ENCODE data around the gene NDUFAF2. TPM values are rescaled to one million over a fixed set of nuclear protein-coding genes. Genes with fewer than 3 reads are reported as not detected.
"Not testable (repeated sequence)": the region's sequence is repeated elsewhere in the genome, so short reads cannot be mapped to it uniquely, and the experiment has no call there.

NDUFAF2 gene
- polyA plus RNA-seq, 2 donors: 40.5 to 40.6 TPM

DNA sequence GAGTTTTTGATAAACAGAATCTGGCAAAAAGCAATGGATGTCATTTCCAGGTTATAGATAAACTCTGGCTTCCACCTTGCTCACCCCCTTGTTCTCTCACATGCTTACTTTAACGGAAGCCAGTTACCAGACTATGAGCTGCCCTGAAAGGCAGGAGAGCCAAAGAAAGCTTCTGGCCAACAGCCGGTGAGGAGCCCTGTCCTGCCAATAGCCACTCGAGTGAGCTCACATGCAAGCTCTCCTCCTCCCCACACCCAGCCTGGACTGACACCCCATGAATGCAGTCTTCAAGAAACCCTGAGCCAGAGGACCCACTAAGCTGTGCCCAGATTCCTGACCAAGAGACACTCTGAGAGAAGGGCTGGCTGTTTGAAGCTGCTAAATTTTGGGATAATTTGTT lies 231.6 kb downstream of the NDUFAF2 start:
- Histone ChIP-seq H3K27ac (ENCODE audit: low read depth in 2 of 2, low read length in 1 of 2) (no peak overlapping the region), H3K27me3 (ENCODE audit: control insufficient read depth in 1 of 2, insufficient read depth in 2 of 2, low read length in 2 of 2) (no peaks in the 10 kb centered on the region), H3K9me3 (ENCODE audit: control insufficient read depth in 2 of 2, insufficient read depth in 1 of 2, low read depth in 1 of 2, low read length in 1 of 2) (no peaks in the 10 kb centered on the region), H3K4me1 (ENCODE audit: control insufficient read depth in 2 of 2, insufficient read depth in 2 of 2, low read length in 1 of 2) (peaks cover 0 to 3% of the 10 kb centered on the region in 2 donors), H3K36me3 (ENCODE audit: control insufficient read depth in 2 of 2, insufficient read depth in 2 of 2, low read length in 1 of 2) (no peaks in the 10 kb centered on the region), H3K4me3 (ENCODE audit: low read depth in 1 of 2, low read length in 2 of 2) (no peak overlapping the region)
- WGBS, 2 donors: 94% methylated on average over 3 of the region's 3 CpGs

- H3K4me3 ChIP-seq (ENCODE audit: low read depth in 1 of 2, low read length in 2 of 2): no peak overlapping the region
- no peak overlapping the region for H3K27ac ChIP-seq (ENCODE audit: low read depth in 2 of 2, low read length in 1 of 2)
- H3K27me3 ChIP-seq (ENCODE audit: control insufficient read depth in 1 of 2, insufficient read depth in 2 of 2, low read length in 2 of 2): no peaks in the 10 kb centered on the region
- no peaks in the 10 kb centered on the region for H3K9me3 ChIP-seq (ENCODE audit: control insufficient read depth in 2 of 2, insufficient read depth in 1 of 2, low read depth in 1 of 2, low read length in 1 of 2)
- H3K4me1 ChIP-seq (ENCODE audit: control insufficient read depth in 2 of 2, insufficient read depth in 2 of 2, low read length in 1 of 2): peaks cover 0 to 3% of the 10 kb centered on the region in 2 donors
- no peaks in the 10 kb centered on the region for H3K36me3 ChIP-seq (ENCODE audit: control insufficient read depth in 2 of 2, insufficient read depth in 2 of 2, low read length in 1 of 2)
- WGBS, 2 donors: 90 to 93% methylated on average over 3 of the region's 3 CpGs
Observed at GRCh38 chr5:61177070-61177469, 232.1 kb downstream of the NDUFAF2 start.

- 86 to 89% methylated on average over 7 of the region's 7 CpGs for WGBS, 2 donors
- H3K9me3 ChIP-seq (ENCODE audit: control insufficient read depth in 2 of 2, insufficient read depth in 1 of 2, low read depth in 1 of 2, low read length in 1 of 2): no peaks in the 10 kb centered on the region
- peaks cover 0 to 3% of the 10 kb centered on the region in 2 donors for H3K4me1 ChIP-seq (ENCODE audit: control insufficient read depth in 2 of 2, insufficient read depth in 2 of 2, low read length in 1 of 2)
- H3K27ac ChIP-seq (ENCODE audit: low read depth in 2 of 2, low read length in 1 of 2): no peak overlapping the region
- no peaks in the 10 kb centered on the region for H3K27me3 ChIP-seq (ENCODE audit: control insufficient read depth in 1 of 2, insufficient read depth in 2 of 2, low read length in 2 of 2)
- no peak overlapping the region for H3K4me3 ChIP-seq (ENCODE audit: low read depth in 1 of 2, low read length in 2 of 2)
- no peaks in the 10 kb centered on the region for H3K36me3 ChIP-seq (ENCODE audit: control insufficient read depth in 2 of 2, insufficient read depth in 2 of 2, low read length in 1 of 2)
Observed at GRCh38 chr5:61177716-61178115, 232.7 kb downstream of the NDUFAF2 start.

DNA sequence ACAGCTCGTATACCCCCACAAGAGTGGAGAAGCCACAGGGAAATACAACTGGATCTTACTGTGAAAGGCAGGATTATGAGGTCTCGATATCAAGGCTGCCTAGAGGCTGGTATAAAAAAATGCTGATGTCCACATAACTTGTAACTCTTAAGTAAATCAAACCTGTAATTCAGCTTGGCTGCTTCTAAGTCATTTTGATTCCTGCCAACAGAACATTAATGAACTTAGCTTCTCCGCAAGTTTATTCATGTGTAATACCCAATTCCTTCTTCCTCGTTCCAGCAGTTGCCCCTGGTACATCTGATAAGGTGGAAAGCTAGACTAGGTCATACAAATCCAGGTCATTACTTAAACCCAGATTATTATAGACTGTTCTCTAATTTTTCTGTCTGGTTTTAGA lies 233.7 kb downstream of the NDUFAF2 start:
- H3K36me3 ChIP-seq (ENCODE audit: control insufficient read depth in 2 of 2, insufficient read depth in 2 of 2, low read length in 1 of 2): no peaks in the 10 kb centered on the region
- no peaks in the 10 kb centered on the region for H3K9me3 ChIP-seq (ENCODE audit: control insufficient read depth in 2 of 2, insufficient read depth in 1 of 2, low read depth in 1 of 2, low read length in 1 of 2)
- H3K27ac ChIP-seq (ENCODE audit: low read depth in 2 of 2, low read length in 1 of 2): peak overlapping the region; percentile 47 to 56
- H3K4me3 ChIP-seq (ENCODE audit: low read depth in 1 of 2, low read length in 2 of 2): no peak overlapping the region
- H3K4me1 ChIP-seq (ENCODE audit: control insufficient read depth in 2 of 2, insufficient read depth in 2 of 2, low read length in 1 of 2): peaks cover 0 to 3% of the 10 kb centered on the region in 2 donors
- no peaks in the 10 kb centered on the region for H3K27me3 ChIP-seq (ENCODE audit: control insufficient read depth in 1 of 2, insufficient read depth in 2 of 2, low read length in 2 of 2)
- WGBS, 2 donors: 51 to 56% methylated on average over 4 of the region's 4 CpGs

DNA sequence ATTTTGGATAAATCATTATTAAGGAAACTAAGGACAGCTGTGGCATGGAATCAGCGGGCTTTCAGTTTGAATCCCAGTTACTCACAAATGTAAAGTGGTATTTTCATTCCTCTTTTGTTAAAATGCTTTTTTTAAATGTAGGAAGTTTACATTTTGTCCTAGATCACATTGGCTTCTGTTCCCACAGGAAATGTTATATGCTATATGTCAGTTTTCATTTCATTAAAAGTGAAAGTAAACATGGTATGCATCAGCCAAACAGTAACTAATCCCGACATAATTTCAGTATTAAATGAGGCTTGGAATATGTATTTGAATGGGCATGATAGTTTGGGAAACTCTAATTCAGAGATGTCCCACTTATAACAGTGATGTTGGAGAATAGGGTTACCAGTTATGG lies 235.9 kb downstream of the NDUFAF2 start:
- Histone ChIP-seq H3K36me3 (ENCODE audit: control insufficient read depth in 2 of 2, insufficient read depth in 2 of 2, low read length in 1 of 2) (no peaks in the 10 kb centered on the region), H3K4me3 (ENCODE audit: low read depth in 1 of 2, low read length in 2 of 2) (peak overlapping the region in 1 of 2 donors; percentile 37), H3K4me1 (ENCODE audit: control insufficient read depth in 2 of 2, insufficient read depth in 2 of 2, low read length in 1 of 2) (peaks cover 0 to 3% of the 10 kb centered on the region in 2 donors), H3K27ac (ENCODE audit: low read depth in 2 of 2, low read length in 1 of 2) (no peak overlapping the region), H3K27me3 (ENCODE audit: control insufficient read depth in 1 of 2, insufficient read depth in 2 of 2, low read length in 2 of 2) (no peaks in the 10 kb centered on the region), H3K9me3 (ENCODE audit: control insufficient read depth in 2 of 2, insufficient read depth in 1 of 2, low read depth in 1 of 2, low read length in 1 of 2) (no peaks in the 10 kb centered on the region)
- whole genome bisulfite sequencing, 2 donors: 25 to 31% methylated on average over 2 of the region's 2 CpGs

DNA sequence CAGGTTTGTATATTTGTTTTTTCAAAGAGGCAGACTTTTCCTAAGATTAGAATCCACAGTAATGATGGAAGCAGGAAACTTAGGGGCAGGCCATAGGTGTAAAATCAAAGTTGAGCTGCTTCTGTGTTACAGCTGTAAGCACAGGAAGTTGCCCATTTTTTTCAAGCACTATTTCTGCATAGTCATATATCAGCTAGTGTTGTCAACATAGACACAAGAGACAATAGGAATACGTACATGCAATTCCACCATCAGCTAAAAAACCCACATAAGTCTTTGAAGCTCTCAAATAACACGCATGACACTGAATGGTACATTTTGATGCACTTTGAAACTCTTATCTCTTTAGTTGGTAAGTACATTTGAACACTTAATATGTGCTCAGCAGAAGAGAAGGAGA lies 237.4 kb downstream of the NDUFAF2 start:
- Histone ChIP-seq H3K9me3 (ENCODE audit: control insufficient read depth in 2 of 2, insufficient read depth in 1 of 2, low read depth in 1 of 2, low read length in 1 of 2) (no peaks in the 10 kb centered on the region), H3K27ac (ENCODE audit: low read depth in 2 of 2, low read length in 1 of 2) (no peak overlapping the region), H3K4me3 (ENCODE audit: low read depth in 1 of 2, low read length in 2 of 2) (no peak overlapping the region), H3K4me1 (ENCODE audit: control insufficient read depth in 2 of 2, insufficient read depth in 2 of 2, low read length in 1 of 2) (no peaks in the 10 kb centered on the region), H3K27me3 (ENCODE audit: control insufficient read depth in 1 of 2, insufficient read depth in 2 of 2, low read length in 2 of 2) (no peaks in the 10 kb centered on the region), H3K36me3 (ENCODE audit: control insufficient read depth in 2 of 2, insufficient read depth in 2 of 2, low read length in 1 of 2) (no peaks in the 10 kb centered on the region)
- 70 to 80% methylated on average over 2 of the region's 2 CpGs for WGBS, 2 donors

DNA sequence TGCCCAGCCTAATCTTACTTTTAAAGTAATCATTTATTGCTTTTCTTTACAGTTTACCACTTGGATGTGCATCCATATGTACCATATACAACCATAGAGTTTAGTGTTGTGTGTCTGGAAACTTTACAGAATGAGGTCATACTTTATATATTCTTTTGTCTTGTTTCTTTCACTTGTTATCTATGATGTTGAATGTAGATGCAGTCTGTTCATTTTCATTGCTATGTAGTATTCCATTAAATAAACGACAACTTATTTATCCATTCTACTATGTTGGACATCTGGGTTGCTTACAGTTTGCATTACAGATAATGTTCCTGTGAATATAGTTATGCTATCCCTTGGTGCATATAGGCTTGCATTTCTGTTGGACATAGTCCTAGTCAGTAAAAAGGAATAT lies 238.5 kb downstream of the NDUFAF2 start:
- Histone ChIP-seq H3K27ac (ENCODE audit: low read depth in 2 of 2, low read length in 1 of 2) (no peak overlapping the region), H3K4me3 (ENCODE audit: low read depth in 1 of 2, low read length in 2 of 2) (no peak overlapping the region), H3K9me3 (ENCODE audit: control insufficient read depth in 2 of 2, insufficient read depth in 1 of 2, low read depth in 1 of 2, low read length in 1 of 2) (no peaks in the 10 kb centered on the region), H3K4me1 (ENCODE audit: control insufficient read depth in 2 of 2, insufficient read depth in 2 of 2, low read length in 1 of 2) (no peaks in the 10 kb centered on the region), H3K27me3 (ENCODE audit: control insufficient read depth in 1 of 2, insufficient read depth in 2 of 2, low read length in 2 of 2) (no peaks in the 10 kb centered on the region), H3K36me3 (ENCODE audit: control insufficient read depth in 2 of 2, insufficient read depth in 2 of 2, low read length in 1 of 2) (no peaks in the 10 kb centered on the region)
- 97 to 100% methylated on average over 1 of the region's 1 CpG for WGBS, 2 donors

GRCh38 chr5:61184708-61185107 lies 239.7 kb downstream of the NDUFAF2 start:
- Histone ChIP-seq H3K27me3 (ENCODE audit: control insufficient read depth in 1 of 2, insufficient read depth in 2 of 2, low read length in 2 of 2) (no peaks in the 10 kb centered on the region), H3K36me3 (ENCODE audit: control insufficient read depth in 2 of 2, insufficient read depth in 2 of 2, low read length in 1 of 2) (no peaks in the 10 kb centered on the region), H3K27ac (ENCODE audit: low read depth in 2 of 2, low read length in 1 of 2) (no peak overlapping the region), H3K4me3 (ENCODE audit: low read depth in 1 of 2, low read length in 2 of 2) (no peak overlapping the region), H3K9me3 (ENCODE audit: control insufficient read depth in 2 of 2, insufficient read depth in 1 of 2, low read depth in 1 of 2, low read length in 1 of 2) (no peaks in the 10 kb centered on the region), H3K4me1 (ENCODE audit: control insufficient read depth in 2 of 2, insufficient read depth in 2 of 2, low read length in 1 of 2) (no peaks in the 10 kb centered on the region)
- 84 to 90% methylated on average over 2 of the region's 2 CpGs for WGBS, 2 donors

- Histone ChIP-seq H3K4me1 (ENCODE audit: control insufficient read depth in 2 of 2, insufficient read depth in 2 of 2, low read length in 1 of 2) (no peaks in the 10 kb centered on the region), H3K9me3 (ENCODE audit: control insufficient read depth in 2 of 2, insufficient read depth in 1 of 2, low read depth in 1 of 2, low read length in 1 of 2) (no peaks in the 10 kb centered on the region), H3K27ac (ENCODE audit: low read depth in 2 of 2, low read length in 1 of 2) (no peak overlapping the region), H3K36me3 (ENCODE audit: control insufficient read depth in 2 of 2, insufficient read depth in 2 of 2, low read length in 1 of 2) (no peaks in the 10 kb centered on the region), H3K27me3 (ENCODE audit: control insufficient read depth in 1 of 2, insufficient read depth in 2 of 2, low read length in 2 of 2) (no peaks in the 10 kb centered on the region), H3K4me3 (ENCODE audit: low read depth in 1 of 2, low read length in 2 of 2) (no peak overlapping the region)
- 79 to 81% methylated on average over 2 of the region's 2 CpGs for WGBS, 2 donors
Observed at GRCh38 chr5:61186634-61187033, 241.6 kb downstream of the NDUFAF2 start.

GRCh38 chr5:61187352-61187751 lies 242.3 kb downstream of the NDUFAF2 start:
- H3K36me3 ChIP-seq (ENCODE audit: control insufficient read depth in 2 of 2, insufficient read depth in 2 of 2, low read length in 1 of 2); H3K4me1 ChIP-seq (ENCODE audit: control insufficient read depth in 2 of 2, insufficient read depth in 2 of 2, low read length in 1 of 2); H3K9me3 ChIP-seq (ENCODE audit: control insufficient read depth in 2 of 2, insufficient read depth in 1 of 2, low read depth in 1 of 2, low read length in 1 of 2); H3K27ac ChIP-seq (ENCODE audit: low read depth in 2 of 2, low read length in 1 of 2); H3K27me3 ChIP-seq (ENCODE audit: control insufficient read depth in 1 of 2, insufficient read depth in 2 of 2, low read length in 2 of 2); H3K4me3 ChIP-seq (ENCODE audit: low read depth in 1 of 2, low read length in 2 of 2): not testable (repeated sequence)

Data from esophagus (tissue), 2 donors.